Measurements from ENCODE around the gene MLLT3.

The MLLT3 gene

DNA sequence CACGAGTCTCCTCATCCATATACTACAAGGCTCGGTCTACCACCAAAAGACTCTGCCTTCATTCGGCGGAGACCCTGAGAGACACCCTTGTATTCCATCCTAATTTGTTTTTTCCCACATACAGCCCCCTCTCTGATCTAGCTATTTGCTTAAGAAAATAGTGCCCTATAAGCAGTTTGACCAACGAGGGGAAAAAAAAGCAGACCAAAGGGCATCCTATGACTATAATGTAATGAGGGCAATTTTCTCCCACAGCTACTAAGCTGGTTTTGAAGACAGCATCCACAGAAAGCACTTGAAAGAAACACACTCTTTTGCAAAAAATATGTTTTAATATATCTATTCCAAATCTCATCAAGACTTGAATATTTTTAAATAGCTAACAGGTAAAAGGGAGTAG is 147.8 kb downstream of the MLLT3 start:
- peaks cover 19% of the 10 kb centered on the region; the same call in 1 of the 2 replicates for H4K20me1 ChIP-seq (ENCODE audit: low read depth, low read length)
- no peak overlapping the region for H3K4me3 ChIP-seq (ENCODE audit: insufficient read depth, low read length, poor library complexity, severe bottlenecking)
- no peak overlapping the region for H3K9ac ChIP-seq (ENCODE audit: low read length)
- no peaks in the 10 kb centered on the region for H3K9me3 ChIP-seq (ENCODE audit: insufficient read depth, low read length)
- H3K79me2 ChIP-seq (ENCODE audit: insufficient read depth, low read length) = no peaks in the 10 kb centered on the region
- H3K27me3 ChIP-seq (ENCODE audit: low read length) = no peaks in the 10 kb centered on the region
- H3K9me2 ChIP-seq (replicated peaks; ENCODE audit: insufficient read depth, low read length) = no peaks in the 10 kb centered on the region
- no peak overlapping the region for H3K27ac ChIP-seq (ENCODE audit: low read depth, low read length)
- TF ChIP-seq EZH2phosphoT487 (conservative IDR thresholded peaks at IDR 0.05; ENCODE audit: low read length) = no peak
- TF ChIP-seq, protein P1, sequence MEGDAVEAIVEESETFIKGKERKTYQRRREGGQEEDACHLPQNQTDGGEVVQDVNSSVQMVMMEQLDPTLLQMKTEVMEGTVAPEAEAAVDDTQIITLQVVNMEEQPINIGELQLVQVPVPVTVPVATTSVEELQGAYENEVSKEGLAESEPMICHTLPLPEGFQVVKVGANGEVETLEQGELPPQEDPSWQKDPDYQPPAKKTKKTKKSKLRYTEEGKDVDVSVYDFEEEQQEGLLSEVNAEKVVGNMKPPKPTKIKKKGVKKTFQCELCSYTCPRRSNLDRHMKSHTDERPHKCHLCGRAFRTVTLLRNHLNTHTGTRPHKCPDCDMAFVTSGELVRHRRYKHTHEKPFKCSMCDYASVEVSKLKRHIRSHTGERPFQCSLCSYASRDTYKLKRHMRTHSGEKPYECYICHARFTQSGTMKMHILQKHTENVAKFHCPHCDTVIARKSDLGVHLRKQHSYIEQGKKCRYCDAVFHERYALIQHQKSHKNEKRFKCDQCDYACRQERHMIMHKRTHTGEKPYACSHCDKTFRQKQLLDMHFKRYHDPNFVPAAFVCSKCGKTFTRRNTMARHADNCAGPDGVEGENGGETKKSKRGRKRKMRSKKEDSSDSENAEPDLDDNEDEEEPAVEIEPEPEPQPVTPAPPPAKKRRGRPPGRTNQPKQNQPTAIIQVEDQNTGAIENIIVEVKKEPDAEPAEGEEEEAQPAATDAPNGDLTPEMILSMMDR (IDR thresholded peaks at IDR 0.05; ENCODE audit: insufficient read depth, low read length, poor library complexity, severe bottlenecking) = no peak
- H2AFZ ChIP-seq (ENCODE audit: low read depth, low read length, severe bottlenecking) = no peak overlapping the region
- no peaks in the 10 kb centered on the region for H3K36me3 ChIP-seq (ENCODE audit: low read length)
- H3F3A ChIP-seq (ENCODE audit: insufficient read depth) = no peaks in the 10 kb centered on the region
- H3K4me2 ChIP-seq (ENCODE audit: low read depth, low read length, poor library complexity, severe bottlenecking) = no peak overlapping the region

DNA sequence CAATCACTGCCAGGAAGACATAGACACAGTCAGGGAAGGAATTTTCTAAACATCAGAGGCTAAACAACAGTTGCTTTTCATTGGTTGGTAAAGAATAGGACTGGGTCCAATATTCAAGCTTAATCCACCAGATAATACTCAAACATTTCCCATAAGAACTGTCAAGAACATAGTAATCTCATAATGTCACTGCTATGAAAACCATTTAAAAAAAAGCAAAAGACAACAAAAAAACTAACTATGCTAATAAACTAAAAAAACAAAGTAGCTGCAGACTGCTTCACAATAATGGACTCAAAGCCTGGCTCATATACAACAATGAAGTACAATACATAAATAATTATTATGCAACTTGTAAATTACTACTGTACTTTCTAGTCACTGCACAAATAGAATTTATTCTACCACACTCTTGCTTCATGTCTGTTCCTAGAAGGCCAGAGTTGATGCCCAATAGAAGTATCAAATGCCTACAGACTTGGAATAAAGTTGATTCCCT is 148.7 kb downstream of the MLLT3 start:
- H3K4me2 ChIP-seq (ENCODE audit: low read depth, low read length, poor library complexity, severe bottlenecking) = no peak overlapping the region
- H3K27me3 ChIP-seq (ENCODE audit: low read length) = no peaks in the 10 kb centered on the region
- H3F3A ChIP-seq (ENCODE audit: insufficient read depth) = no peaks in the 10 kb centered on the region
- no peak overlapping the region for H3K4me3 ChIP-seq (ENCODE audit: insufficient read depth, low read length, poor library complexity, severe bottlenecking)
- TF ChIP-seq, protein P1 (IDR thresholded peaks at IDR 0.05; ENCODE audit: insufficient read depth, low read length, poor library complexity, severe bottlenecking) = no peak
- TF ChIP-seq EZH2phosphoT487 (conservative IDR thresholded peaks at IDR 0.05; ENCODE audit: low read length) = no peak
- no peaks in the 10 kb centered on the region for H3K36me3 ChIP-seq (ENCODE audit: low read length)
- H3K27ac ChIP-seq (ENCODE audit: low read depth, low read length) = no peak overlapping the region
- no peak overlapping the region for H3K9ac ChIP-seq (ENCODE audit: low read length)
- H3K79me2 ChIP-seq (ENCODE audit: insufficient read depth, low read length) = no peaks in the 10 kb centered on the region
- H3K9me3 ChIP-seq (ENCODE audit: insufficient read depth, low read length) = no peaks in the 10 kb centered on the region
- no peaks in the 10 kb centered on the region for H3K9me2 ChIP-seq (replicated peaks; ENCODE audit: insufficient read depth, low read length)
- no peak overlapping the region for H2AFZ ChIP-seq (ENCODE audit: low read depth, low read length, severe bottlenecking)
- peaks cover 21% of the 10 kb centered on the region; the same call in 1 of the 2 replicates for H4K20me1 ChIP-seq (ENCODE audit: low read depth, low read length)

DNA sequence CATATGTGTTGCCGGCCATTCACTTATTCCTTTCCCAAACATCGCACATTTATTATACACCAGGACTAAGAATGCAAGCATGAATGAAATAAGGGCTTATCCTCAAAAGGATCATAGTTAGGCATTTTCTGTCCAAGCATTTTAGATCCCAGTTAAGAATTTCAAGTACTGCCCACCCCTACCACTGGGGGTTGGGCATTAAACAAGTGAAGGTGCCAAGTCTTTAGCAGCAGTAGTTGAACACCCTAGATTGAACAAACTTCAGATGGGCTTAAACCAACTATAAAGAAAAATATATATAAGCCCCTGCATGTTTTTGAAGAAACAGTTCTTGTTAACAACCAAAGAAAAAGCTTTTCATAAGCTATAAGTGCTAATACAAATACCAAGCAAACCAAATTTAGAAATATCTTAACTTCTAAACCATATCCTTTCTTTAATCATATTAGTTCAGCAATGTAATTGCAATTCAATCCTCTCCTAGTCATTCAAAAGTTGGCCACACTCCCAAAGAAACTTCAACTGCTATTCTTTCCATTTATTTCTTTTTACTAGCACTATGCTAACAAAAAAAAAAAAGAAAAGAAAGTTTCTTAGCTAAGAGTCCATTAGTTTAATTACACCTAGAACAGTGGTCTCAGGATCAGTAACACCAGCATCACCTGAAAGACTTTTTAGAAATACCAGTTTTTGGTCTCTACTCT is 149.8 kb downstream of the MLLT3 start:
- H3K27me3 ChIP-seq (ENCODE audit: low read length) = no peaks in the 10 kb centered on the region

More for the DNA sequence above, 149.8 kb downstream of the MLLT3 start:
- Histone ChIP-seq H3K9me3 (ENCODE audit: insufficient read depth, low read length) (no peaks in the 10 kb centered on the region), H3F3A (ENCODE audit: insufficient read depth) (no peaks in the 10 kb centered on the region), H3K36me3 (ENCODE audit: low read length) (no peaks in the 10 kb centered on the region), H3K27ac (ENCODE audit: low read depth, low read length) (no peak overlapping the region), H3K4me2 (ENCODE audit: low read depth, low read length, poor library complexity, severe bottlenecking) (no peak overlapping the region), H3K4me3 (ENCODE audit: insufficient read depth, low read length, poor library complexity, severe bottlenecking) (no peak overlapping the region), H3K79me2 (ENCODE audit: insufficient read depth, low read length) (no peaks in the 10 kb centered on the region), H3K9ac (ENCODE audit: low read length) (no peak overlapping the region), H2AFZ (ENCODE audit: low read depth, low read length, severe bottlenecking) (no peak overlapping the region), H3K9me2 (replicated peaks; ENCODE audit: insufficient read depth, low read length) (no peaks in the 10 kb centered on the region), H4K20me1 (ENCODE audit: low read depth, low read length) (peaks cover 26% of the 10 kb centered on the region; the same call in 1 of the 2 replicates)
- TF ChIP-seq EZH2phosphoT487 (conservative IDR thresholded peaks at IDR 0.05; ENCODE audit: low read length) = no peak
- TF ChIP-seq, protein P1 (IDR thresholded peaks at IDR 0.05; ENCODE audit: insufficient read depth, low read length, poor library complexity, severe bottlenecking) = no peak

All from SU-DHL-6 (cell line).